Stimulated activated CD4-positive, alpha-beta T cell treated with anti-CD3 and anti-CD28 coated beads, TNF-alpha, amount 100 ng/mL, for 48 hours (primary cell): ENCODE measurements around the gene SORL1.
"Not testable (repeated sequence)": the region's sequence is repeated elsewhere in the genome, so short reads cannot be mapped to it uniquely, and the experiment has no call there.

Experiments
- DNase-seq, 3 donors: peaks; one replicate each; pipeline ENCODE4 v3.0.0-alpha.2; 2020; ENCODE audit warnings: low read depth in 3 of 3

Gene SORL1

DNA sequence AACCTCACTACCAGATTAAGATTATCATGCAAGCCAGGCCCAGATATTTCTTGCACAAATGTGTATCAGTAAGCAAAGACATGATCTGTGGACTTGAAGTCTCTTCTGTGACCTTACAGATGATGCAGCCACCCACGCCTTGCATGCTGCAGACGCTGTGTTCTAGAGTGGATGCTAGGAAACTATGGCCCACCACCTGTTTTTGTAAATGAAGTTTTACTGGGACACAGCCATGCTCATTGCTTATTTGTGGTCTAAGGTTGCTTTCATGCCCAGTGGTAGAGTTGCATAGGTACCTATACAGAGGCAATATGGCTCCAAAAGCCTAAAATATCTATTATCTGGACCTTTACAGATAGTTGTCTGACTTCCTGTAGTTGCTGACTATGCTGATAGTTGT is 48.2 kb downstream of the SORL1 start:
- DNase-seq, result no peak

DNA sequence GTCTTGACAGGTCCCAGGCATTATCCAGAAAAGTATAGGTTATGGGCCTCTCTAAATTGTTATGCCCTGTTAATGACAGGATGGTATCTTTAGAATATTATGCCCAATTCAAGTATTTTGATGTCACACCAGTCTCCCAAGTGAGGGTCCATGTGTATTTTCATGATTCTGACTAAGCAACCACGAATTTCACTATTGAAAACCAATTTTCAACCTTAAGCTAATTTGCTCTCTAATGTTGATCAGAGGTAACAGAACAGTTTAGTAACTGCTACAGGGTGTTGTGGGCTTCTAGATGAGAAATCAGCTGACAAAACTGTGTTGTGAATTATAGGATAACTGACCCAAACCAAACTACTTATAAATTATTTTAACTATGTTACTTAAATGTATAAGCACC is 48.6 kb downstream of the SORL1 start:
- no peak for DNase-seq

DNA sequence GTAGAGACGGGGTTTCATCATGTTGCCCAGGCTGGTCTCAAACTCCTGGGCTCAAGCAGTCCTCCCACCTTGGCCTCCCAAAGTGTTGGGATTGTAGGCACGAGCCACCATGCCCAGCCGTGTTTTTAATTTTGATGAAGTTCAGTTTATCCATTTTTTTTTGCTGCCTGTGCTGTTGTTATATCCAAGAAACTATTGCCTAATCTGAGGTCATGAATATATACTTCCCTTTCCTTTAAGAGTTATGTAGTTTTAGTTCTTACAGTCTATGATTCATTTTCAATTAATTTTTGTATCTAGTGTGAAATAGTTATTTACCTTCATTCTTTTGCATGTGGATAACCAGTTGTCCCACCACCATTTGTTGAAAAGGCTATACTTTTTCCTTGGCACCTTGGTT is 50.9 kb downstream of the SORL1 start:
- DNase-seq, result no peak

DNA sequence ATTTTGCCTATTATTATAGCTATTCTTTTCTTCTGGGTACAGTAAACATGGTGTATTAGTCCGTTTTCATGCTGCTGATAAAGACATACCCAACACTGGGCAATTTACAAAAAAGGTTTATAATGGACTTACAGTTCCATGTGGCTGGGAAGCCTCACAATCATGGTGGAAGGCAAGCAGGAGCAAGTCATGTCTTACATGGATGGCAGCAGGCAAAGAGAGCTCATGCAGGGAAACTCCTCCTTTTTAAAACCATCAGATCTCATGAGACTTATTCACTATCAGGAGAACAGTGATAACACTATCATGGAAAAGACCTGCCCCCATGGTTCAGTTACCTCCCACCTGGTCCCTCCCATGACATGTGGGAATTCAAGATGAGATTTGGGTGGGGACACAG is 54.1 kb downstream of the SORL1 start:
- not testable (repeated sequence) for DNase-seq

DNA sequence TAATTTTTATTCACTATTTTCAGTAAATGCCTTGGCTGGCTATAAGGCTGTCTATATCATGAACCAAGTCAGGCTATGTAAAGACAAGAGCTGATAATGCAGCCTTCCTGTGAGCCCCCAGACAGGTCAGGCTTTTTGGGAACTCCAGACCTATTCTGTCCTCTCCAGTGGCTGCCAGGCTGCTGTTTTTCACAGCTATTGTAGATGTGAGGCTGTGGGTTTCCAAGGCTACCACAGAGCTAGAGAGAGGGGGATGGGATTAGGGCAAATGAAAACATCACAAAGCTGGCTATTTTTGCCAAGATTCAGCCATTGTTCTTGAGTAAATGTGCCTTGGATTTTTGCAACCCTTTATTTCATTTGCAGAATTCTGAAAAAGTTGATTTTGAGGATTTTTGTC is 56.3 kb downstream of the SORL1 start:
- DNase-seq, result no peak

DNA sequence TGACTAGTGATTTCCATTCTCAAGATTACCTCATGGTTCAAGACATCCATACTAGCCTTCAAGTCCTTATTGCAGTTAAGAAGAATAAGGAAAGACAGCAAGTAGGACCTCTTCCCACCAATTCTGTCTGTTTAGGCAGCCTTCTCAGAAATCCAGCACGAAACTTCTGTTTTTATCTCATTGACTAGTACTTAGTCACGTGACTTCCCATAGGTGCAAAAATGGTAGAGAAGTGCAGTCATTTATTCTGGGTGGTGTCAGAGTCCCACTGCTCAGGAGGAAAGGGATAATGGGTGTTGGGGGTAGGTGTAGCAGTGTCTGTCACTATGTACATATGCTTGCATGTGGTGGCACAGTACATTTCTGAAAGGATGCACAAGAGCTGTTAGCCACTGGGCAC is 58.3 kb downstream of the SORL1 start:
- no peak for DNase-seq

DNA sequence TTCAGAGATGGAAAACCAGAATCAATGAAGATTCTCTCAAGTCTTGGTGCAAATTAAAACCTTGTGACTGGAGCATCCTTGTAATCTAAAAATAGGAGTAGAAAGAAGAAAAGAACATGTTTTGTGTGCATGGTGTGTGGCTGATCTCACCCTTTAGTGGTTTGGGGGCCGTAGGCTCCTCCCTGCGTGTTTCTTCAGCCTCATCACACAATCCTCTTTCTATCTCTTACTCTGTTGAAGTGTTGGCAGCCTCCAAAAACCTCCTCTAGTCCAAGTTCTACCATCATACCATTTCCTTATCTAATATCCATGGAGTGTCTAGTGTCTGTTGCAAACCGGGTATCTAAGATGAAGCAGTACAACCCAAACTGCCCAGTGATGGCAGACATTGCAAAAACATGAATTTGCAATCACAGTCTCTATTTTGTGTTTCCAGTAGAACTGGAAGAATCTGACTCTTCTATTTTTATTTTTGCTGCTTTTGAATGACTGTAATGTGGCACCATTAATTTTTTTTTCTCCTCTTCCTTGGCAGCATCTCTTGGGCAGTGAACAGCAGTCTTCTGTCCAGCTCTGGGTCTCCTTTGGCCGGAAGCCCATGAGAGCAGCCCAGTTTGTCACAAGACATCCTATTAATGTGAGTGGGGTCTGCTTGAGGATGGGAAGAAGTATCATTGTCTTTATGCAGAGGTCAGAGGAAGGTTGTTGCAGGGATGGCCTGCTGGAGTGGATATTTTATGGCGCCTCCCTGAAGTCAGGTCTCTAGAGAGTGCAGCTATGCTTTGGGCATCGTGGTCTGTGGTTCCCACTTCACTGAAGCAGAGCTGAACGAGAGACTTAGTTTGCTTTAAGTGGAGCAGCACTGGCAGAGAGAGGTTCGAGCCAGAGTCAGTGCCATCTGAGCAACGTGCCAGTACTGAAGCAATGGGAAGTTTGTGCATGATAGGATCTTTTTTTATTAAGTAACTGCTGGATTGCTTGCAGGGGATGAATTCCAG is 60.7 kb downstream of the SORL1 start:
- DNase-seq, result no peak

DNA sequence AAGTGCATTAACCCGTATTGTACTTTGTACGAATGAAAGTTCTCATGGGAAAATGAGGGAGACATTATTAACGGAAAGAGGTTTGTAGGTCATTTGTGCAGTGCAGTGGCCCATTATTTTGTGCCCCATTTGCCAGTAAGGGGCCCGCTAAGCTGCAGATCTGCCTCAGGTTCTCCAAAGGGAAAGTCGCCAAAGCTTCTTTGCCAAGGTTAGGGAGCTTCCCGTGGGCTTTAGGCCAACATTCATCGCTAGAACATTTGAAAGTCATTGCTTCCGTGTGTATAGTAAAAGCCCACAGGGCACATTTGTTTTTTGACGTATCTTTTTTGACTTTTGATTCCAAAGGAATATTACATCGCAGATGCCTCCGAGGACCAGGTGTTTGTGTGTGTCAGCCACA is 61.7 kb downstream of the SORL1 start:
- no peak for DNase-seq

DNA sequence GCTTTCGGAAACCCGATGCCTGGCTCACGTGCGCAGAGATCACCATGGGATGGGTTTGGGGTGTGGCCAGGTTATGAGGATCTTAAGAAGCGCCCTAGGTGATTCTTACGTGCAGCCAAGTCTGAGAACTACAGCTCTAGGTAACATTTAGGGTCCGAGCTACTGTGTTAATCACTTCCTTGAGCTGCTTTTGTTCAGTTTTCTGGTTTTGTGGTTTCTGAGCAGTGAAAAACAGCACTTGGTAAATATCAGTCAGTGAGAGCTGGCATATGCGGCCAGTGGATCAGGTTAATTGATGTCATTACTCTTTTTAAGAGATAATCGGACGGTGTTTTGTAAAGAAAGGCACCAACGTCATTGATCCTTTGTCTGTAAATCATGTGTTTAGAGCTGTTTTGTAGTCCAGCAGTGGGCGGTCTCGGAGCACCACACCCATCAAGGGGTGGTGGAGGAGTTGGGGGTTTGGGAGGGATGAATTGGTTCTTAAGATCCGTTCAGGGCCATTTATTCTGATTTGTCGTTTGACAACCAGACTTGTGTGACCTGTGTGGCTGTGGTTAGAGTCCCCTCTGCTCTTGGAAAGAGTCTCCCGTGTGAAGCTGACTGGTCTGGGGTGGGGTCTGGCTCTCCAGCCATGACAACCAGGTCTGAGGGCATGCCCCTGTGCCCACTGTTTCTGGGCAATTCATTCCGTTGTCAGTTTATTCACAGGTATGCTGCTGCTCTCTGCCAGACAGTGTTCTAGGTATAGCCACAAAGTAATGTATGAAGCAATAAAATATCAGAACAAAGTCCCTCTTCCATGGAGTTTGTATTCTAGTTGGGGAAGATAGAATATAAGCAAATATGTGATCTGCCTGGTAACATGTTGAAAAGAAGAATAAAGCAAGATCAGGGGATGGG is 62.6 kb downstream of the SORL1 start:
- no peak for DNase-seq

DNA sequence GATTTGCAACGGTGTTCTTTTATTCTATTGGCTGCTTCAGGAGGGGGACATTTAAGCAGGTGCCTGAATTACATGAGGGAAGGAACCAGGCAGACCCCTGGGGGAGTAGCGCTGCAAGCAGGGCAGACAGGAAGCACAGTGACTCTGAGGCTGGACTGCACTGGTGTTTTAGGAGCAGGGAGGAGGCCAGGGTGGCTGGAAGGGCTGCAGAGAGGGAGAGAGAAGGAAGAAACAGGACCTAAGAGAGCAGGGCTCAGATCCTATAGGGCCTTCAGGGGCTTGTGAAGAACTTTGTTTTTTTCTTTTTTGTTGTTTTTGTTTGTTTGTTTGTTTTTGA is 63.2 kb downstream of the SORL1 start:
- DNase-seq, result no peak

DNA sequence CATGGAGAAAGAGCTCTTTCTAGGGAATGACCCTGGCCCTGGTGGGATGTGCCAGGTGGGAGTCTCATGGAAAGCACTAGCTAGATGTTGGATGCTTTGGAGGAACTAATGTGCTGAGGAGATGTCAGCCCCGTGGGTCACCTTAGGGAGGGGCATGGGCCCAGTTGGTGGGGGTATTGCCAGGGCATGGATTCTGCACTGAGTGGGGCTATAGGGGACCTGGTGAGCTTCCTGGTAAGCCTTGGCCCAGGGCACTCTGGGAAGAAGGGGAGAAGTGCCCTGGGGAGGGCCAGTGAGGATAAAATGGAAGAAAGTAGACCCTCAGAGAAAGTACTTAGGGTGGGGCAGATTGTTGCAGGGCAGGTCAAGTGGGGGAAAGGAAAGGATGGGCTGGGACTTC is 65.9 kb downstream of the SORL1 start:
- no peak for DNase-seq

DNA sequence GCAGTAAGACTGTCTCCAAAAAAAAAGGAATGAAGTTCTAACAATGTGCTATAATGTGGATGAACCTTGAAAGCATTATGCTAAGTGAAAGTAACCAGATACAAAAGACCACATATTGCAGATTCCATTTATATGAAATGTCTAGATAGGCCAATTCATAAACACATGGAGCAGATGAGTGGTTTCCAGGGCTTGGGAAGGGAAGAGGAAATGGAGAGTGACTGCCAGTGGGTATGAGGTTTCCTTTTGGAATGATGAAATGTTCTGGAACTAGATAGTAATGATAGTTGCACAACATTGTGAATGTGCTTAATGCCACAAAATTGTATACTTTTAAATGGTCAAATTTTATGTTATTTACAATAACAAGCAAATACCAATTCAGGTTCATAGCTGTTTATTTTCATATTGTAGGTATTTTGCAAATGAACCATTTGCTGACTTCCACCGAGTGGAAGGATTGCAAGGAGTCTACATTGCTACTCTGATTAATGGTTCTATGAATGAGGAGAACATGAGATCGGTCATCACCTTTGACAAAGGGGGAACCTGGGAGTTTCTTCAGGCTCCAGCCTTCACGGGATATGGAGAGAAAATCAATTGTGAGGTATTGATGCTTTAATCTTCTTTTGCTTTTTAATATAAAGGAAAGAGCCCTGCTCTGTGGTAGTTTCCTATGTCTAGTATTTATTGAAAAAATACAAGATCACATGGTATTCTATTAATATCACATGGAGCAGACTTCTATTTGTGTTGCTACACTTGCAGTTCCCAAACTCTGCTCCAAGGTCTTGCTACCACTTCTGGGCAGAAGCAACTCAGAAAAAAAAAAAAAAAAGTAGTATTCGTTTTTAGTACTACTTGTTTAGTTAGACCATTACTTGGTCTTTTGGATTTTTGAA is 68.4 kb downstream of the SORL1 start:
- DNase-seq, result no peak

DNA sequence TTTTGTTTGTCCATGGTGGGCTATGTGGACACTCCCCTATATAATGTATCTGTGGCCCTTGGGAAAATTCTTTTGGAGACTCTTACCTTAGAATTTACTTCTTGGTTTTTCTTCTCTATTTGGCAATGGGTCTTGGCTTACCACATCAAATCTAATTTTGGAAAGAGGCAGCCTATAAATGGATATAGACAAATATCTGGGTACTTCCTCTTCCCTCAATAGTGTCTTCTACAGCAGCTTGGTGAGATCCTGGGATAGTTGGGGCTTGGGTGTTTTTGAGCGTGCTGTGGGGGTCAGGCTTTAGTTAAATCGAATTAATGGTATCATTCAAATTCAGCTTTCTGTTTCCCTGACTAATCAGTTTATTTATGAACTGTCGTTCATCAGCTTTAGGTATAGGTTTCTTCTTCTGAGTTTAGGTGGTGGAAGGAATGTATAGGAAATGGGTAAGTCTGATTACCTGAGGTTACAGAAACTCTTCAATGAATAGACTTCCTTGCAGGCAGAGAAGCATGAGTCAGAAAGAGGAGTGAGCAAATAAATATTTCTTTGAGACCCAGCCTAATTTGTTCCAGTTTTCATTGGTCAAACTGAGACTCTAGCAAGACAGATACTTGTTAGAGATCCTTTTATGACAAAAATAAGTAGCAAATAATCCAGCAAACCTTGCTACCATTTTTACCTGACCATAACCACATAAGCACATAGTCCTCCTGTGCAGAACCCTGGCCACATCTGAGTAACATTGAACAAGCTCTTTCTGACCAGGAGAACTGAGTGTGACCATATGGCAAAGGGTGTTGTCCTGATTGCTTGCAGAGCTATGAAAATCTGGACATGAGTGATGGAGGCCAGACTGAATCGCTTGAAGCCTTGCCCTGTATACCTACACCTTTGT is 69.3 kb downstream of the SORL1 start:
- no peak for DNase-seq

DNA sequence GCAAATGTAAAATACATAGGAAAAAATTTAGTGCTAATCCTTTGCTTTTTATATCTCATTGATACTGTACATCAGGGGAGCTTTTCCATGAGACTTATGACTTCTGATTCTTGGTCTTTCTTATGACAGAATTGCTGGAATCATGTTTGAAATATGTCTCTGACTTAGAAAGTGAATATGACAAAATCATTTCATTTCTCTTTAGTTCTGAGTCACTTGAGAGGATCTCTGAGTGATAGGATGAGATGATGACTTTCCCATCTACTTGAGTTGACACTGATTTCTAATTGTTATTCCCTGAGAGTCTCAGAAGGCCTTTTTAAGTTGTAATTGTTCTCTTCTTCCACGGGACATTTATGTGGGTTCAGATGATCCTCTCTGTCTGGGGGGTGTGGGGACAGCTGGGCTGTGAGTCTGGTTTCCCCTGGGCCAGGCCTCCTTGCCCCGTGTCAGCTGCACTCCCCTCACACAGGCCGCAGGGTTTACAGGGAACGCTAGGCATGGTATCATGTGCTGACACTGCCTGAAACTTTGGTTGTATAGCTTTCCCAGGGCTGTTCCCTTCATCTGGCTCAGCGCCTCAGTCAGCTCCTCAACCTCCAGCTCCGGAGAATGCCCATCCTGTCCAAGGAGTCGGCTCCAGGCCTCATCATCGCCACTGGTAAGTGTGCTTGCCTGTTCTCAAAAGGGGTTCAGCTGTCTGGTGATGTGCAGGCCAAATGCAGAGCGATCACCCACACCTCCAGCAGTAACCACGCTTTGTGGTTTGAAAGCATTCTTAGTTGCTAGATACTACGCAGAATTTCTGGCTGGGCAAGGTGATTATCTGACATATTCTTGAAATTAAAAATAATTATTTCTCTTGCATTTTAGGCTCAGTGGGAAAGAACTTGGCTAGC is 70.2 kb downstream of the SORL1 start:
- no peak for DNase-seq

DNA sequence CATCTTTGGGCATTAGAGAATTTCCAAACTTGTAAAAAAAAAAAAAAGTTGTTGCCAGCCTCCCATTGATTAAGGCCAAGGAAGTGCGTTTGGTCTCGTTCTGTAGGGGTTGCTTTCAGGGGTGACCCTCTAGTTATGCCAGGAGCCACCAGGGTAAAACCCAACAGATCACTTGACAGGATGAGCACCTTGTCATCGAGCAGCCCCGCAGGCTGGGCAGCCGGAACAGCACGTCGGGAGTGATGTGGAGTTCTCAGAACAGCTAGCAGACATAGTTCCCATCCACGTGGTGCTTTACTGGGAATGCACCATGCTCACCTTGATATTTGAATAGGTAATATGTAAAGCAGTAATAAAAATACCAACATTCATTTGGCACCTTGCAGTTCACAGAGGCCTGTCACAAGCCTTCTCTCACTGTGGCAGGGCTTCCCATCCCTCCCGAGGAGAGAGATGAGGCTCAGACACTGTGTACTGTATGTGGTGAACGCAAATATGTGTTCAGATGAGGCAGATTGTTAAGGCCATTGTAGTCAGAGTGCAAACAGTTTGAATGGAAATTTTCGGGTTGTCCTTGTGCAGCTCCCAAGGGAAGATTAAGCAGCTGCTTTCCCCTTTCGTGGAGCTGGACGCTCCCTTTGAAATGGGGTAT is 71.6 kb downstream of the SORL1 start:
- DNase-seq, result no peak

DNA sequence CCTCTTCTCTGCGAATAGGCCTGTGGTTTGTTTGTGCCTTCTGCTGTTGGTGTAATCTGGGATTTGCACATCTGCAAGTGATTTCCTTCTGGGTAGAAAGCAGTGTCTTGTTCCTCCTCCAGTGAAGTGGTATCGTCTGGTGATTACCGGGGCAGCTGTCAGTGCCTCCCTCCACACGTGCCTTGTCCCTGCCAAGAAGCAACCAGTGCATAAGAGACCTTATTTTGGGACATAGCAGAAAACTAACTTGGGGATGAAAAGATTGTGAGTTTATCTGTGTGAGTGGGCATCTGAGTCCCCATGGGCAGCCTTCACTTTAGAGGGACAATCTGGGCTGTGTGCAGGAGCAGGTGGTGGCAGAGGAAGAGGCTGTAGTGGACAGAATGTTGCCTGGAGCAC is 72.1 kb downstream of the SORL1 start:
- DNase-seq, result no peak

DNA sequence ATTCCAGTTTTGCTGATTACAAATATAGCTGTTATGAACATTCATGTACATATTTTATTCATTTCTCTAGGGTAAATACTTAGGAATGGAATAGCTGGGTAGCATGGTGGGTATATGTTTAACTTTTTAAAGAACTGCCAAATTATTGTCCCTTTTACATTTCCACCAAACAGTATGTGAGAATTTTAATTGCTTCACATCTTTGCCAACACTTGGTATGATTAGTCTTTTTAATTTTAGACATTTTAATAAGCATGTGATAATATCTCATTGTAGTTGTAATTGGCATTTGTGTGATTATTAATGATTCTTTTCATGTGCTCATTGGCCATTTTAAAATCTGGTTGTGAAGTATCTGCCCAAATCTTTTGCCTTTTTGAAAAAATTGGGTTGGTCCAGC is 73.3 kb downstream of the SORL1 start:
- no peak for DNase-seq

DNA sequence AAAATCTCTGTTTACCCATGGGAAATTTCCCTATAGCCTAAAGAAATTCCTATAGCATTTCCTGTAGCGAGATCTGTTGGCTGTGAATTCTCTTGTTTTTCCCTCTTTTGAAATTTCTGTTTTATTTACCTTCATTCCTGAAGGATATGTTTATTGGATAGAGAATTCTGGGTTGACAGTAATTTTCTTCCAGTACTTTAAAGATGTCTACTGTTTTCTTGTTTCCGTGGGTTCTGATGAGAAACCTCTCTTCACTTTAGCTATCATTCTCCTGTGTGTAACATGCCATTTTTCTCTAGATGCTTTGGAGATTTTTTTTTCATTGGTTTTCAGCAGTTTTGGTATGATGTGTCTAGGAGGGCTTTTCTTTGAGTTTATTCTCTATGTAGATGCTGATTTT is 78.1 kb downstream of the SORL1 start:
- no peak for DNase-seq

DNA sequence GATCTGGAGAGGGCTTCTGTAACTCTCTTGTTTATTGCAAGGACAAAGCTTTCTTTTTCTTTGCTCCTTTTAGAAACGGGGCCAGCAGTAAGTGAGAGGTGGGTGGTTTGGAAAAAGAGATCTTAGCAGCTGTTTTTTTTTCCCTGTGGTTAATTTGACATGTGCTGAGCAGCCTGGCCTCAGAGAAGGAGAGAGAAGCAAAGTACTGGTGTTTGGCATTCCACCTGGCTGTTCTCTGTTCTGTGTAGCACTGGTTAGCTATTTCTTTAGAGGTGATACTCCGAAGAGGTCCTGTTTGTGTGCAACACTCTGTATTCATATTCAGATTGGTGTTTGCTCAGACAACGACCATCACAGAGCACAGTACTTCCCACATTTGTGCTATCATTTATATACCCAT is 81.5 kb downstream of the SORL1 start:
- no peak for DNase-seq
